Left ventricle myocardium superior (tissue), 1 donor: Measurements from ENCODE around the gene CEP70. TPM values are rescaled to one million over a fixed set of nuclear protein-coding genes. Genes with fewer than 3 reads are reported as not detected.
A peak's percentile ranks its signal among the peaks of the same experiment; 100 is the strongest.
"Not testable (repeated sequence)": the region's sequence is repeated elsewhere in the genome, so short reads cannot be mapped to it uniquely, and the experiment has no call there.

Source experiments
- ATAC-seq: fragments of 200-7000 bp; cut with Tn5 transposase; one replicate; pipeline ENCODE4 v1.9.1; 2020; ENCODE audit warnings: mild to moderate bottlenecking, moderate library complexity
- DNase-seq: peaks from one replicate; pipeline ENCODE4 v3.0.0-alpha.2; 2020
- intact Hi-C: fragments of 100-400 bp; cut with micrococcal nuclease; formaldehyde crosslinking; loops from one replicate; pipeline ENCODE4 v1.11.0; 2022
- total RNA-seq: library from RNA; stranded (reverse); fragmentation: NEBNext Ultra II Directional; extraction: Animal tissue kit (Norgen Biotek cat#: 25700); gene quantifications from one replicate; pipeline ENCODE4 v1.2.1, GENCODE V29; 2021
- donor health status: DM: no; HTN: yes; CAD: no; lungs with severe emphysema.

Gene CEP70
- total RNA-seq, 1 donor from 2014 or later: 22.6 TPM

GRCh38 chr3:138594935-138595610 lies 1.0 kb upstream of the CEP70 start:
- intact Hi-C loops: loop anchor here (5.0 kb wide), 1 partner anchor 322 kb away; no protein-coding TSS in a partner anchor
- ATAC-seq (no peak), DNase-seq (no peak)

- intact Hi-C loops: no loop called here
- ATAC-seq (no peak), DNase-seq (no peak)
Observed at GRCh38 chr3:138593488-138594149, 441 bp downstream of the CEP70 start.

- intact Hi-C loops: no loop called here
- no peak for DNase-seq
Observed at GRCh38 chr3:138591392-138591791, 2.7 kb downstream of the CEP70 start.

GRCh38 chr3:138588445-138588844 lies 5.6 kb downstream of the CEP70 start:
- ATAC-seq (no peak), DNase-seq (no peak)
- intact Hi-C loops: no loop called here

More at GRCh38 chr3:138591392-138591791, 2.7 kb downstream of the CEP70 start:
- no peak for ATAC-seq

- intact Hi-C loops: no loop called here
- DNase-seq (no peak), ATAC-seq (no peak)
Observed at GRCh38 chr3:138587374-138587773, 6.7 kb downstream of the CEP70 start.

- peak; percentile 71 for ATAC-seq
- intact Hi-C loops: no loop called here
- DNase-seq: no peak
Observed at GRCh38 chr3:138578961-138579574, 15.0 kb downstream of the CEP70 start.

GRCh38 chr3:138578141-138578540 lies 15.9 kb downstream of the CEP70 start:
- intact Hi-C loops: no loop called here
- ATAC-seq: no peak
- DNase-seq: no peak

- intact Hi-C loops: no loop called here
- no peak for ATAC-seq
- no peak for DNase-seq
Observed at GRCh38 chr3:138573138-138573537, 20.9 kb downstream of the CEP70 start.

GRCh38 chr3:138569624-138570023 lies 24.4 kb downstream of the CEP70 start:
- intact Hi-C loops, DNase-seq, ATAC-seq: not testable (repeated sequence)

GRCh38 chr3:138569090-138569489 lies 25.0 kb downstream of the CEP70 start:
- intact Hi-C loops: no loop called here
- no peak for ATAC-seq
- no peak for DNase-seq

- DNase-seq: no peak
- intact Hi-C loops: no loop called here
- no peak for ATAC-seq
Observed at GRCh38 chr3:138567403-138567802, 26.7 kb downstream of the CEP70 start.

GRCh38 chr3:138566293-138566692 lies 27.8 kb downstream of the CEP70 start:
- ATAC-seq, DNase-seq: not testable (repeated sequence)

GRCh38 chr3:138562902-138563301 lies 31.2 kb downstream of the CEP70 start:
- intact Hi-C loops, ATAC-seq, DNase-seq: not testable (repeated sequence)

More at GRCh38 chr3:138566293-138566692, 27.8 kb downstream of the CEP70 start:
- intact Hi-C loops: not testable (repeated sequence)

GRCh38 chr3:138560501-138560900 lies 33.6 kb downstream of the CEP70 start:
- intact Hi-C loops: no loop called here
- DNase-seq (no peak), ATAC-seq (no peak)

- ATAC-seq (no peak), DNase-seq (no peak)
- intact Hi-C loops: no loop called here
Observed at GRCh38 chr3:138559134-138559533, 34.9 kb downstream of the CEP70 start.

- DNase-seq, ATAC-seq, intact Hi-C loops: not testable (repeated sequence)
Observed at GRCh38 chr3:138554775-138555174, 39.3 kb downstream of the CEP70 start.

- ATAC-seq, intact Hi-C loops: not testable (repeated sequence)
Observed at GRCh38 chr3:138550958-138551357, 43.1 kb downstream of the CEP70 start.

GRCh38 chr3:138549179-138549977 lies 44.7 kb downstream of the CEP70 start:
- ATAC-seq: peak; percentile 86
- intact Hi-C loops: no loop called here
- no peak for DNase-seq

More at GRCh38 chr3:138550958-138551357, 43.1 kb downstream of the CEP70 start:
- DNase-seq: not testable (repeated sequence)

- ATAC-seq (no peak), DNase-seq (no peak)
- intact Hi-C loops: no loop called here
Observed at GRCh38 chr3:138547342-138547975, 46.6 kb downstream of the CEP70 start.
